HG03520 (cell line): ENCODE data around the gene THBS3.
"Not testable (repeated sequence)": the region's sequence is repeated elsewhere in the genome, so short reads cannot be mapped to it uniquely, and the experiment has no call there.

Source experiments
- ATAC-seq: cut with Tn5 transposase; IDR thresholded peaks from one replicate; pipeline ENCODE4 v1.9.1; 2021; ENCODE audit warnings: mild to moderate bottlenecking, moderate library complexity; ENCODE audit not compliant: unreplicated experiment

The THBS3 gene

GRCh38 chr1:155160128-155160527 is 47.6 kb downstream of the THBS3 start:
- ATAC-seq = no peak

- ATAC-seq = no peak
Observed at GRCh38 chr1:155158991-155159390, 48.7 kb downstream of the THBS3 start.

GRCh38 chr1:155155996-155156643 is 51.6 kb downstream of the THBS3 start:
- ATAC-seq = not testable (repeated sequence)
